ENCODE results near the gene EFNB2. TPM values are rescaled to one million over a fixed set of nuclear protein-coding genes. Genes with fewer than 3 reads are reported as not detected.

EFNB2 gene
- total RNA-seq, 4 donors from 2014 or later, result 46.8 to 84.2 (median 77.6) TPM

DNA sequence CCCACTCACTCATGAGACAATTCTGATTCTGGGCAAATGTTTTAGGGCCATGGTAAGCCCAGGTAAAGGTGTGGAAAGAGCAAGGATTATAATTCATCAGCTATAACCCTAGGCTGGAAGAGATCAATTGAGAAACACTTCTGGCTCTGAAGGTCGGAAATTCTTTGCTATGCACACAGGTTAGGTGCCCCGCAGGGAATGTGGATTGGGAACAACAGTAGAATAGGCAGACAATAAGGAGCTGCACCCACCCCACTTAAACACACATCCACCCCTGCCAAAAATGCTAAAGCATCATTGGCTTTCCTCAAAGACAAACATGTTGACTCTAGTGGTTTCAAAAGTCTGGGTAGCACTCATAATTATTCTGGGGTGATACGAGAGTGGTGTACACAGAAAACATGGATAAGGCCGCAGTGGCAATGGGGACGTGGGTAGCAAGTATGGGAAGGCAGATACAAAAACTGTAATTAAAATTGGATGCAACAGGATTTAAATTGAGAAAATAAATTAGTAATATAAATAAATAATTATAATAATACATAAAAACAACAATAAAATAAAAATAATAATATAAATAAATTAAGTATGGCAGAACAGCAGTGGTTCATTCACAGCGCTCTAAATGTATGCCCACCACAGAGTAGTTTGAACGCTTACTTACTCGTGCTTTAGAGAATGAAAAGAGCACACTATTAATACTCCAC lies 8.6 kb downstream of the EFNB2 start:
- WGBS, 2 donors (ENCODE audit: low coverage in 1 of 2), result 82 to 84% methylated on average over 7 to 8 of the region's 8 CpGs
- in situ Hi-C loops (cut with MboI; ENCODE audit: low pct_ligation_motif_present in 1 of 4, low pct_unique_long_range_greater_than_20kb in 1 of 4, low sequenced_read_pairs in 3 of 4) (loop anchor here in 2 of 4 donors (25.0 kb wide), 2 partner anchors 1940 to 1965 kb away; no protein-coding TSS in a partner anchor), intact Hi-C loops (cut with DNase I; ENCODE audit: low total_unique reads) (no loop called here)
- H3K9me3 ChIP-seq, result no peaks in the 10 kb centered on the region
- no peak for DNase-seq
- no peaks in the 10 kb centered on the region for H3K36me3 ChIP-seq
- no peak overlapping the region for H3K4me3 ChIP-seq
- TF ChIP-seq POLR2AphosphoS5 (IDR thresholded peaks at IDR 0.05) (no peak), POLR2A (IDR thresholded peaks at IDR 0.05) (no peak), EP300 (IDR thresholded peaks at IDR 0.05; ENCODE audit: low read depth) (no peak)
- TF ChIP-seq, protein P1, sequence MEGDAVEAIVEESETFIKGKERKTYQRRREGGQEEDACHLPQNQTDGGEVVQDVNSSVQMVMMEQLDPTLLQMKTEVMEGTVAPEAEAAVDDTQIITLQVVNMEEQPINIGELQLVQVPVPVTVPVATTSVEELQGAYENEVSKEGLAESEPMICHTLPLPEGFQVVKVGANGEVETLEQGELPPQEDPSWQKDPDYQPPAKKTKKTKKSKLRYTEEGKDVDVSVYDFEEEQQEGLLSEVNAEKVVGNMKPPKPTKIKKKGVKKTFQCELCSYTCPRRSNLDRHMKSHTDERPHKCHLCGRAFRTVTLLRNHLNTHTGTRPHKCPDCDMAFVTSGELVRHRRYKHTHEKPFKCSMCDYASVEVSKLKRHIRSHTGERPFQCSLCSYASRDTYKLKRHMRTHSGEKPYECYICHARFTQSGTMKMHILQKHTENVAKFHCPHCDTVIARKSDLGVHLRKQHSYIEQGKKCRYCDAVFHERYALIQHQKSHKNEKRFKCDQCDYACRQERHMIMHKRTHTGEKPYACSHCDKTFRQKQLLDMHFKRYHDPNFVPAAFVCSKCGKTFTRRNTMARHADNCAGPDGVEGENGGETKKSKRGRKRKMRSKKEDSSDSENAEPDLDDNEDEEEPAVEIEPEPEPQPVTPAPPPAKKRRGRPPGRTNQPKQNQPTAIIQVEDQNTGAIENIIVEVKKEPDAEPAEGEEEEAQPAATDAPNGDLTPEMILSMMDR (IDR thresholded peaks at IDR 0.05), result no peak
- H3K4me1 ChIP-seq, result peaks cover 3 to 89% (median 50%) of the 10 kb centered on the region in 4 donors
- no peaks in the 10 kb centered on the region for H3K27me3 ChIP-seq
- no peak overlapping the region for H3K27ac ChIP-seq

DNA sequence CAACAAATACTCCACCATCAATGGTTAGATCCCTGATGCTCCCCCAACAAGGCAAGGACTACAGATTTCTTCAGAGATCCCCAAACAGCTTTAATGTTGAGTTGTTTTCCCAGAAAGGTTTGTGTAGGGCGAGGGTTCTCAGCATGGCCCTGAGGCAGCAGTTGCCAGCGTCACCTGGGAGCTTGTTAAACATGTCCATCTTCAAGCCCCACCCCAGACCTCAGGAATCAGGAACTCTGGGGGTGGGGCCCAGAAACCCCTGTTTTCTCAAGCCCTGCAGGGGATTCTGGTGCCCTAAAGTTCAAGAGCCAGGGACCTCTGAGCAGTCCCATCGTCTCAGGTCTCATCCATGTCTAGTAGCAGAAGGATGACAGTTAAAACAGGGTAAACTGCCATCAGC lies 9.6 kb downstream of the EFNB2 start:
- H3K36me3 ChIP-seq, result no peaks in the 10 kb centered on the region
- intact Hi-C loops (cut with DNase I; ENCODE audit: low total_unique reads) (no loop called here), in situ Hi-C loops (cut with MboI; ENCODE audit: low pct_ligation_motif_present in 1 of 4, low pct_unique_long_range_greater_than_20kb in 1 of 4, low sequenced_read_pairs in 3 of 4) (loop anchor here in 2 of 4 donors (25.0 kb wide), 2 partner anchors 1939 to 1964 kb away; no protein-coding TSS in a partner anchor)
- H3K4me3 ChIP-seq, result no peak overlapping the region
- no peaks in the 10 kb centered on the region for H3K9me3 ChIP-seq
- peaks cover 3 to 91% (median 55%) of the 10 kb centered on the region in 4 donors for H3K4me1 ChIP-seq
- TF ChIP-seq POLR2A (IDR thresholded peaks at IDR 0.05), result no peak
- no peak for TF ChIP-seq POLR2AphosphoS5 (IDR thresholded peaks at IDR 0.05)
- TF ChIP-seq, protein P1 (IDR thresholded peaks at IDR 0.05), result no peak
- no peak for TF ChIP-seq EP300 (IDR thresholded peaks at IDR 0.05; ENCODE audit: low read depth)
- H3K27ac ChIP-seq, result no peak overlapping the region
- WGBS, 2 donors (ENCODE audit: low coverage in 1 of 2), result 70 to 80% methylated on average over 2 to 3 of the region's 3 CpGs
- H3K27me3 ChIP-seq, result no peaks in the 10 kb centered on the region
- DNase-seq, result no peak

DNA sequence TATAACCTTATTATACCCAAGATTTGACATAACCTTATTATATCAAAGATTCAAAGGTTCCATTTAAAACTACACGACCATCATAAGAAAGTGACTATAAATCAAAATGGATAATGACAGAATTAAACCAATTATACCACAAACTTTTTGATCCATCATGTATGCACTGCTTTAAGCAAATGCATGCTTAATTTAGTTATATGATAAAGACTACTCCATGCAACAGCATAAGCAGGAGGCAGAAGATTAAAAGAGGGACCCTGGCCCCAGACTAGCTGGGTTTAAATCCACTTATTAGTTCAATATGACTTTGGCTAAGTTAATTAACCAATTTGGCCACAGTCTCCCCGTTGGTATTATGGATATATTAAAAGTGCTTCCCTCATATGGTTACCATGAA lies 11.4 kb downstream of the EFNB2 start:
- H3K9me3 ChIP-seq, result no peaks in the 10 kb centered on the region
- DNase-seq, result no peak
- intact Hi-C loops (cut with DNase I; ENCODE audit: low total_unique reads) (no loop called here), in situ Hi-C loops (cut with MboI; ENCODE audit: low pct_ligation_motif_present in 1 of 4, low pct_unique_long_range_greater_than_20kb in 1 of 4, low sequenced_read_pairs in 3 of 4) (loop anchor here in 2 of 4 donors (25.0 kb wide), 1 partner anchor 437 kb away; no protein-coding TSS in a partner anchor)
- 59 to 64% methylated on average over 2 of the region's 2 CpGs for WGBS, 2 donors (ENCODE audit: low coverage in 1 of 2)
- no peaks in the 10 kb centered on the region for H3K27me3 ChIP-seq
- peak overlapping the region in 1 of 4 donors; percentile 64 for H3K27ac ChIP-seq
- no peak overlapping the region for H3K4me3 ChIP-seq
- peaks cover 3 to 83% (median 42%) of the 10 kb centered on the region in 4 donors for H3K4me1 ChIP-seq
- H3K36me3 ChIP-seq, result no peaks in the 10 kb centered on the region
- TF ChIP-seq POLR2A (IDR thresholded peaks at IDR 0.05) (no peak), EP300 (IDR thresholded peaks at IDR 0.05; ENCODE audit: low read depth) (no peak), POLR2AphosphoS5 (IDR thresholded peaks at IDR 0.05) (no peak)
- TF ChIP-seq, protein P1 (IDR thresholded peaks at IDR 0.05), result no peak

DNA sequence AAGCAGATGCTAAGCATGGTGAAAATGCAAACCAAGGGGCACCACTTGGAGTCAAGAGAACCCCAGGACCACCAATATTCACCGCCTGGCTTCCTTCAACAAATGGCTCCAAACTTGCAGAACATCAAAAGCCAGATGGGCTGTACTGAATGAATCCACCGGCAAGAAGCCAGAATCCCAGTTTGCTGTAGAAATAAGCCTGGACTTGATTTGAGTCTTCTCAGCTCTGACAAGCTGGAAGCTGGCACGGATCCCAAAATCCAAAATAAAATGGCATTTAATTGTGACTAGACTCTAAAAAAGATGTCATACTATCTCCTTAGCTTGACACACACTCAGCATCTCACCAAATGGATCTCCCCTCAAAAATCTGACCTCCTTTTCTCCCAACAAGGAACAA lies 11.9 kb downstream of the EFNB2 start:
- no peaks in the 10 kb centered on the region for H3K27me3 ChIP-seq
- H3K4me1 ChIP-seq, result peaks cover 3 to 78% (median 42%) of the 10 kb centered on the region in 4 donors
- H3K27ac ChIP-seq, result peak overlapping the region; percentile 29 to 64 (median 52)
- in situ Hi-C loops (cut with MboI; ENCODE audit: low pct_ligation_motif_present in 1 of 4, low pct_unique_long_range_greater_than_20kb in 1 of 4, low sequenced_read_pairs in 3 of 4) (loop anchor here in 2 of 4 donors (25.0 kb wide), 1 partner anchor 436 kb away; no protein-coding TSS in a partner anchor), intact Hi-C loops (cut with DNase I; ENCODE audit: low total_unique reads) (no loop called here)
- whole genome bisulfite sequencing, 2 donors (ENCODE audit: low coverage in 1 of 2), result 43 to 63% methylated on average over 1 to 3 of the region's 3 CpGs
- peak overlapping the region in 1 of 4 donors; percentile 7 for H3K4me3 ChIP-seq
- no peak for TF ChIP-seq EP300 (IDR thresholded peaks at IDR 0.05; ENCODE audit: low read depth)
- TF ChIP-seq, protein P1 (IDR thresholded peaks at IDR 0.05), result no peak
- TF ChIP-seq POLR2AphosphoS5 (IDR thresholded peaks at IDR 0.05), result no peak
- TF ChIP-seq POLR2A (IDR thresholded peaks at IDR 0.05), result no peak
- H3K9me3 ChIP-seq, result no peaks in the 10 kb centered on the region
- H3K36me3 ChIP-seq, result no peaks in the 10 kb centered on the region
- no peak for DNase-seq
